Measurements from ENCODE around the gene CDKN1B. TPM values are rescaled to one million over a fixed set of nuclear protein-coding genes. Genes with fewer than 3 reads are reported as not detected.

Gene CDKN1B
- total and polyA plus RNA-seq, 2 of the 13 experiments (the other 11 are each of a cell fraction or from before 2014, with no cell fraction given) = 20.1 to 37.2 TPM

DNA sequence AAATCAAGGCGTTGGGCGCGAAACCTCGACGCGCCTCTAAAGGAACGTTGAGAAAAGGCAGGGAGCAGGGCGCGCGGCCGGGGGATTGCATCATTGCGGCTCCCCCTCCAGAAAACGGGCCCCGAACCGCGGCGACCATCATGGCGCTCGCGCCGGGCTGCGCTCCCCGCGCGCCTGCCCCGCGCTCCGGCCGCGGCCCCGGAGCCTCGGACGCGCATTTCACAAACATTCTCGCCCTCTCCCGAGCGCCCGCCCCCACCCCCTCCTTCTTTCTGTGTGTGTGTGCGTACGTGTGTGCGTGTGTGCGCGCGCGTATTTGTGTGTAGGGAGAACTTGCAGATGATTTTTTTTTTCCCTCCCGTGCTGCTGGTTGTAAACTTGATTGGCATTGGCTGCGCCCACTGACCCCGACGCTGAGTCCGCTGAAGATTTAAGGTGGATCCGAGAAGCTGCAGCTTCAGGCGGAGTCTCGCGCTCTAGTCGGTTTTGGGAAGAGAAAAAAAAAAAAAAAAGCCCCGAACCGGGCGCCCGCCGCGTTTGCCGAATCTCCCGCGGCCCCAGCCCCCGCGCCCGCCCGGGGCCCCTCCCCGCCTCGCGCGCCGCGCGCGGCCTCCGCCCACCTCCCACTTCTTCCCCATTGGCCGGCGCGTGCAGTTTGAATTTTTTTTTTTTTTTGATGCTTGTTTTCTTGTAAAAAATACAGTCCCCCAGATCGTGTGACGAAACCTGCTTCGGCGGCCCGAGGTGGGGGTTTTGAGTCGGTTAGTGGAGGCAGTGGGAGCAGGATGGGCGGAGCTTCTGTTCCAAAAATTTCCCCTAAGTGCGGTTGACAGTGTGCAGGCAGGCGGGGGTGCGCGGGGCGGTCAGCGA, 8.2 kb downstream of the CDKN1B start (continued):
- TF ChIP-seq, protein P1, sequence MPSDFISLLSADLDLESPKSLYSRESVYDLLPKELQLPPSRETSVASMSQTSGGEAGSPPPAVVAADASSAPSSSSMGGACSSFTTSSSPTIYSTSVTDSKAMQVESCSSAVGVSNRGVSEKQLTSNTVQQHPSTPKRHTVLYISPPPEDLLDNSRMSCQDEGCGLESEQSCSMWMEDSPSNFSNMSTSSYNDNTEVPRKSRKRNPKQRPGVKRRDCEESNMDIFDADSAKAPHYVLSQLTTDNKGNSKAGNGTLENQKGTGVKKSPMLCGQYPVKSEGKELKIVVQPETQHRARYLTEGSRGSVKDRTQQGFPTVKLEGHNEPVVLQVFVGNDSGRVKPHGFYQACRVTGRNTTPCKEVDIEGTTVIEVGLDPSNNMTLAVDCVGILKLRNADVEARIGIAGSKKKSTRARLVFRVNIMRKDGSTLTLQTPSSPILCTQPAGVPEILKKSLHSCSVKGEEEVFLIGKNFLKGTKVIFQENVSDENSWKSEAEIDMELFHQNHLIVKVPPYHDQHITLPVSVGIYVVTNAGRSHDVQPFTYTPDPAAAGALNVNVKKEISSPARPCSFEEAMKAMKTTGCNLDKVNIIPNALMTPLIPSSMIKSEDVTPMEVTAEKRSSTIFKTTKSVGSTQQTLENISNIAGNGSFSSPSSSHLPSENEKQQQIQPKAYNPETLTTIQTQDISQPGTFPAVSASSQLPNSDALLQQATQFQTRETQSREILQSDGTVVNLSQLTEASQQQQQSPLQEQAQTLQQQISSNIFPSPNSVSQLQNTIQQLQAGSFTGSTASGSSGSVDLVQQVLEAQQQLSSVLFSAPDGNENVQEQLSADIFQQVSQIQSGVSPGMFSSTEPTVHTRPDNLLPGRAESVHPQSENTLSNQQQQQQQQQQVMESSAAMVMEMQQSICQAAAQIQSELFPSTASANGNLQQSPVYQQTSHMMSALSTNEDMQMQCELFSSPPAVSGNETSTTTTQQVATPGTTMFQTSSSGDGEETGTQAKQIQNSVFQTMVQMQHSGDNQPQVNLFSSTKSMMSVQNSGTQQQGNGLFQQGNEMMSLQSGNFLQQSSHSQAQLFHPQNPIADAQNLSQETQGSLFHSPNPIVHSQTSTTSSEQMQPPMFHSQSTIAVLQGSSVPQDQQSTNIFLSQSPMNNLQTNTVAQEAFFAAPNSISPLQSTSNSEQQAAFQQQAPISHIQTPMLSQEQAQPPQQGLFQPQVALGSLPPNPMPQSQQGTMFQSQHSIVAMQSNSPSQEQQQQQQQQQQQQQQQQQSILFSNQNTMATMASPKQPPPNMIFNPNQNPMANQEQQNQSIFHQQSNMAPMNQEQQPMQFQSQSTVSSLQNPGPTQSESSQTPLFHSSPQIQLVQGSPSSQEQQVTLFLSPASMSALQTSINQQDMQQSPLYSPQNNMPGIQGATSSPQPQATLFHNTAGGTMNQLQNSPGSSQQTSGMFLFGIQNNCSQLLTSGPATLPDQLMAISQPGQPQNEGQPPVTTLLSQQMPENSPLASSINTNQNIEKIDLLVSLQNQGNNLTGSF (CRISPR knock-in tag; IDR thresholded peaks at IDR 0.05) = 0 out of 2 replicates have a peak, but pooled peaks have one; percentile 53
- TF ChIP-seq, protein P2, sequence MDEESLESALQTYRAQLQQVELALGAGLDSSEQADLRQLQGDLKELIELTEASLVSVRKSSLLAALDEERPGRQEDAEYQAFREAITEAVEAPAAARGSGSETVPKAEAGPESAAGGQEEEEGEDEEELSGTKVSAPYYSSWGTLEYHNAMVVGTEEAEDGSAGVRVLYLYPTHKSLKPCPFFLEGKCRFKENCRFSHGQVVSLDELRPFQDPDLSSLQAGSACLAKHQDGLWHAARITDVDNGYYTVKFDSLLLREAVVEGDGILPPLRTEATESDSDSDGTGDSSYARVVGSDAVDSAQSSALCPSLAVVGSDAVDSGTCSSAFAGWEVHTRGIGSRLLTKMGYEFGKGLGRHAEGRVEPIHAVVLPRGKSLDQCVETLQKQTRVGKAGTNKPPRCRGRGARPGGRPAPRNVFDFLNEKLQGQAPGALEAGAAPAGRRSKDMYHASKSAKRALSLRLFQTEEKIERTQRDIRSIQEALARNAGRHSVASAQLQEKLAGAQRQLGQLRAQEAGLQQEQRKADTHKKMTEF (CRISPR knock-in tag; IDR thresholded peaks at IDR 0.05) = peak; percentile 62; the same call in 1 of the 2 replicates
- TF ChIP-seq ZNF124 (CRISPR knock-in tag; IDR thresholded peaks at IDR 0.05) (no peak), ZNF616 (CRISPR knock-in tag; IDR thresholded peaks at IDR 0.05; ENCODE audit: low read depth) (no peak), ZMYM4 (CRISPR knock-in tag; IDR thresholded peaks at IDR 0.05) (peak; percentile 65; the same call in 1 of the 2 replicates), ZNF629 (CRISPR knock-in tag; conservative IDR thresholded peaks at IDR 0.05) (no peak), ZNF678 (CRISPR knock-in tag; IDR thresholded peaks at IDR 0.05) (no peak), RNF219 (CRISPR knock-in tag; IDR thresholded peaks at IDR 0.05) (no peak)
- TF ChIP-seq, protein P3, sequence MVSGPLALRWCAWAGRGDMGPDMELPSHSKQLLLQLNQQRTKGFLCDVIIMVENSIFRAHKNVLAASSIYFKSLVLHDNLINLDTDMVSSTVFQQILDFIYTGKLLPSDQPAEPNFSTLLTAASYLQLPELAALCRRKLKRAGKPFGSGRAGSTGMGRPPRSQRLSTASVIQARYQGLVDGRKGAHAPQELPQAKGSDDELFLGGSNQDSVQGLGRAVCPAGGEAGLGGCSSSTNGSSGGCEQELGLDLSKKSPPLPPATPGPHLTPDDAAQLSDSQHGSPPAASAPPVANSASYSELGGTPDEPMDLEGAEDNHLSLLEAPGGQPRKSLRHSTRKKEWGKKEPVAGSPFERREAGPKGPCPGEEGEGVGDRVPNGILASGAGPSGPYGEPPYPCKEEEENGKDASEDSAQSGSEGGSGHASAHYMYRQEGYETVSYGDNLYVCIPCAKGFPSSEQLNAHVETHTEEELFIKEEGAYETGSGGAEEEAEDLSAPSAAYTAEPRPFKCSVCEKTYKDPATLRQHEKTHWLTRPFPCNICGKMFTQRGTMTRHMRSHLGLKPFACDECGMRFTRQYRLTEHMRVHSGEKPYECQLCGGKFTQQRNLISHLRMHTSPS (CRISPR knock-in tag; IDR thresholded peaks at IDR 0.05; ENCODE audit: low read depth) = no peak
- TF ChIP-seq, protein P4, sequence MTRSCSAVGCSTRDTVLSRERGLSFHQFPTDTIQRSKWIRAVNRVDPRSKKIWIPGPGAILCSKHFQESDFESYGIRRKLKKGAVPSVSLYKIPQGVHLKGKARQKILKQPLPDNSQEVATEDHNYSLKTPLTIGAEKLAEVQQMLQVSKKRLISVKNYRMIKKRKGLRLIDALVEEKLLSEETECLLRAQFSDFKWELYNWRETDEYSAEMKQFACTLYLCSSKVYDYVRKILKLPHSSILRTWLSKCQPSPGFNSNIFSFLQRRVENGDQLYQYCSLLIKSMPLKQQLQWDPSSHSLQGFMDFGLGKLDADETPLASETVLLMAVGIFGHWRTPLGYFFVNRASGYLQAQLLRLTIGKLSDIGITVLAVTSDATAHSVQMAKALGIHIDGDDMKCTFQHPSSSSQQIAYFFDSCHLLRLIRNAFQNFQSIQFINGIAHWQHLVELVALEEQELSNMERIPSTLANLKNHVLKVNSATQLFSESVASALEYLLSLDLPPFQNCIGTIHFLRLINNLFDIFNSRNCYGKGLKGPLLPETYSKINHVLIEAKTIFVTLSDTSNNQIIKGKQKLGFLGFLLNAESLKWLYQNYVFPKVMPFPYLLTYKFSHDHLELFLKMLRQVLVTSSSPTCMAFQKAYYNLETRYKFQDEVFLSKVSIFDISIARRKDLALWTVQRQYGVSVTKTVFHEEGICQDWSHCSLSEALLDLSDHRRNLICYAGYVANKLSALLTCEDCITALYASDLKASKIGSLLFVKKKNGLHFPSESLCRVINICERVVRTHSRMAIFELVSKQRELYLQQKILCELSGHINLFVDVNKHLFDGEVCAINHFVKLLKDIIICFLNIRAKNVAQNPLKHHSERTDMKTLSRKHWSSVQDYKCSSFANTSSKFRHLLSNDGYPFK (CRISPR knock-in tag; IDR thresholded peaks at IDR 0.05; ENCODE audit: borderline replicate concordance) = no peak
- TF ChIP-seq, protein P5, sequence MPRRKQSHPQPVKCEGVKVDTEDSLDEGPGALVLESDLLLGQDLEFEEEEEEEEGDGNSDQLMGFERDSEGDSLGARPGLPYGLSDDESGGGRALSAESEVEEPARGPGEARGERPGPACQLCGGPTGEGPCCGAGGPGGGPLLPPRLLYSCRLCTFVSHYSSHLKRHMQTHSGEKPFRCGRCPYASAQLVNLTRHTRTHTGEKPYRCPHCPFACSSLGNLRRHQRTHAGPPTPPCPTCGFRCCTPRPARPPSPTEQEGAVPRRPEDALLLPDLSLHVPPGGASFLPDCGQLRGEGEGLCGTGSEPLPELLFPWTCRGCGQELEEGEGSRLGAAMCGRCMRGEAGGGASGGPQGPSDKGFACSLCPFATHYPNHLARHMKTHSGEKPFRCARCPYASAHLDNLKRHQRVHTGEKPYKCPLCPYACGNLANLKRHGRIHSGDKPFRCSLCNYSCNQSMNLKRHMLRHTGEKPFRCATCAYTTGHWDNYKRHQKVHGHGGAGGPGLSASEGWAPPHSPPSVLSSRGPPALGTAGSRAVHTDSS (CRISPR knock-in tag; conservative IDR thresholded peaks at IDR 0.05) = no peak
